GM23338 (cell line): ENCODE results near the gene SCLY. TPM values are rescaled to one million over a fixed set of nuclear protein-coding genes. Genes with fewer than 3 reads are reported as not detected.

Experiments
- ATAC-seq: fragments of 200-7000 bp; cut with Tn5 transposase; 3 replicates; pipeline ENCODE4 v1.9.1; 2020
- DNase-seq: peaks from one replicate; pipeline ENCODE4 v3.0.0-alpha.2; 2015; ENCODE audit warnings: low spot score
- H2AFZ ChIP-seq: fragments of 200-600 bp; sonication (generic); 2 replicates; pipeline ENCODE4 v1.8.0; 2016; ENCODE audit warnings: antibody characterized with exemption, mild to moderate bottlenecking, moderate library complexity
- H3F3A ChIP-seq: fragments of 200-600 bp; sonication (generic); replicated peaks from 2 replicates; pipeline ENCODE4 v1.8.0; 2017; ENCODE audit warnings: antibody characterized with exemption, mixed run types, low read depth
- H3K27ac ChIP-seq: fragments of 200-600 bp; sonication (generic); 2 replicates; pipeline ENCODE4 v1.6.1; 2016; ENCODE audit warnings: low read depth
- H3K27me3 ChIP-seq: fragments of 200-600 bp; sonication (generic); 2 replicates; pipeline ENCODE4 v1.8.0; 2016; ENCODE audit warnings: mild to moderate bottlenecking, mixed run types, moderate library complexity; ENCODE audit not compliant: insufficient read depth
- H3K36me3 ChIP-seq: fragments of 200-600 bp; sonication (generic); 2 replicates; pipeline ENCODE4 v1.8.0; 2016; ENCODE audit warnings: mild to moderate bottlenecking; ENCODE audit not compliant: insufficient read depth
- H3K4me1 ChIP-seq: fragments of 200-600 bp; sonication (generic); 2 replicates; pipeline ENCODE4 v1.8.0; 2016; ENCODE audit warnings: mild to moderate bottlenecking, moderate library complexity; ENCODE audit not compliant: insufficient read depth
- H3K4me2 ChIP-seq: fragments of 200-600 bp; sonication (generic); 2 replicates; pipeline ENCODE4 v1.7.1; 2017; ENCODE audit warnings: mixed run types
- H3K4me3 ChIP-seq: fragments of 200-600 bp; sonication (generic); 2 replicates; pipeline ENCODE4 v1.6.1; 2016; ENCODE audit warnings: mixed run types
- H3K79me2 ChIP-seq: fragments of 200-600 bp; sonication (generic); replicated peaks from 2 replicates; pipeline ENCODE4 v1.8.0; 2017; ENCODE audit warnings: mild to moderate bottlenecking; ENCODE audit not compliant: insufficient read depth
- H3K9me2 ChIP-seq: fragments of 200-600 bp; sonication (generic); 2 replicates; pipeline ENCODE4 v1.8.0; 2017; ENCODE audit not compliant: insufficient read depth
- H4K20me1 ChIP-seq: fragments of 200-600 bp; sonication (generic); replicated peaks from 2 replicates; pipeline ENCODE4 v1.8.0; 2017; ENCODE audit warnings: mild to moderate bottlenecking; ENCODE audit not compliant: insufficient read depth
- H3K27ac Mint-ChIP-seq: 2 replicates; pipeline ENCODE4 v1.8.0; 2020; ENCODE audit warnings: inconsistent platforms, mild to moderate bottlenecking, moderate library complexity, mixed read lengths
- H3K27me3 Mint-ChIP-seq: 3 replicates; pipeline ENCODE4 v1.8.0; 2022; ENCODE audit warnings: low read depth, mild to moderate bottlenecking, moderate library complexity, mixed read lengths, inconsistent platforms; ENCODE audit not compliant: insufficient read depth, poor library complexity
- H3K36me3 Mint-ChIP-seq: 3 replicates; pipeline ENCODE4 v1.8.0; 2021; ENCODE audit warnings: low read depth, mild to moderate bottlenecking, inconsistent platforms, moderate library complexity, mixed read lengths
- H3K4me1 Mint-ChIP-seq: 3 replicates; pipeline ENCODE4 v1.8.0; 2020; ENCODE audit warnings: mild to moderate bottlenecking, inconsistent platforms, mixed read lengths
- H3K4me3 Mint-ChIP-seq: 3 replicates; pipeline ENCODE4 v1.8.0; 2021; ENCODE audit warnings: moderate library complexity, mild to moderate bottlenecking, inconsistent platforms, mixed read lengths
- H3K9me3 Mint-ChIP-seq: 3 replicates; pipeline ENCODE4 v1.8.0; 2020; ENCODE audit warnings: moderate library complexity, mild to moderate bottlenecking, inconsistent platforms, mixed read lengths
- CREB1 ChIP-seq: fragments of 250-450 bp; sonication (Bioruptor Pico); IDR thresholded peaks from 2 replicates; pipeline ENCODE4 v1.5.0; 2020; ENCODE audit warnings: low read depth, mild to moderate bottlenecking, moderate library complexity
- CTCF ChIP-seq, 2 experiments: fragments of 200-600 bp in 1 of 2; sonication (generic) in 1 of 2; conservative IDR thresholded peaks; 2 replicates each; pipeline versions ENCODE4 v1.5.1 to v1.6.1; 2016 to 2017; ENCODE audit warnings: antibody characterized with exemption in 2 of 2, low read depth in 2 of 2, mild to moderate bottlenecking in 2 of 2, moderate library complexity in 1 of 2
- ETS1 ChIP-seq: IDR thresholded peaks from 2 replicates; pipeline ENCODE4 v1.6.1; 2016; ENCODE audit warnings: antibody characterized with exemption
- EZH2 ChIP-seq: fragments of 200-600 bp; sonication (generic); IDR thresholded peaks from one replicate; pipeline ENCODE4 v1.8.0; 2017; ENCODE audit warnings: antibody characterized with exemption, mild to moderate bottlenecking, low read depth; ENCODE audit not compliant: unreplicated experiment
- EZH2phosphoT487 ChIP-seq: fragments of 200-600 bp; sonication (generic); IDR thresholded peaks from one replicate; pipeline ENCODE4 v1.8.1; 2018; ENCODE audit warnings: antibody characterized with exemption; ENCODE audit not compliant: unreplicated experiment
- JUNB ChIP-seq: IDR thresholded peaks from one replicate; pipeline ENCODE4 v1.6.1; 2016; ENCODE audit warnings: antibody characterized with exemption; ENCODE audit not compliant: unreplicated experiment
- NANOG ChIP-seq: IDR thresholded peaks from 2 replicates; pipeline ENCODE4 v1.6.1; 2016; ENCODE audit warnings: antibody characterized with exemption, borderline replicate concordance
- POLR2AphosphoS5 ChIP-seq: IDR thresholded peaks from 2 replicates; pipeline ENCODE4 v1.6.1; 2016; ENCODE audit warnings: antibody characterized with exemption, low read depth
- REST ChIP-seq: IDR thresholded peaks from one replicate; pipeline ENCODE4 v1.6.1; 2018; ENCODE audit warnings: antibody characterized with exemption; ENCODE audit not compliant: unreplicated experiment
- STAT1 ChIP-seq: IDR thresholded peaks from one replicate; pipeline ENCODE4 v1.6.1; 2016; ENCODE audit warnings: antibody characterized with exemption; ENCODE audit not compliant: unreplicated experiment
- ZNF114 ChIP-seq: fragments of 250-450 bp; sonication (Bioruptor Pico); IDR thresholded peaks from 2 replicates; pipeline ENCODE4 v1.5.0; 2020; ENCODE audit warnings: mild to moderate bottlenecking, moderate library complexity
- ZNF331 ChIP-seq: fragments of 250-450 bp; sonication (Bioruptor Pico); IDR thresholded peaks from 2 replicates; pipeline ENCODE4 v1.5.0; 2020; ENCODE audit warnings: low read depth, mild to moderate bottlenecking, moderate library complexity
- ZNF462 ChIP-seq: fragments of 250-450 bp; sonication (Bioruptor Pico); IDR thresholded peaks from 2 replicates; pipeline ENCODE4 v1.5.0; 2020; ENCODE audit warnings: mild to moderate bottlenecking, moderate library complexity
- polyA plus RNA-seq: library from polyadenylated mRNA; unstranded; fragments of >200 nt; fragmentation: Nextera tagmentation; extraction: Ambion mirVana; gene quantifications from 2 replicates; pipeline ENCODE4 v1.2.1, GENCODE V29; 2016
- total RNA-seq: library from RNA; depleted of rRNA; stranded (reverse); fragments of >200 nt; shearing (Covaris generic); gene quantifications from 2 replicates; pipeline ENCODE4 v1.2.3, GENCODE V29; 2014

Gene SCLY
- total and polyA plus RNA-seq, 2 experiments from 2014 or later, result 57.2 to 80.3 TPM

- no peak for TF ChIP-seq CREB1
- no peak for TF ChIP-seq ZNF462
- TF ChIP-seq ZNF331, result no peak
- TF ChIP-seq EZH2phosphoT487, result no peak
- no peak for TF ChIP-seq JUNB
- TF ChIP-seq ETS1, result no peak
- TF ChIP-seq STAT1, result no peak
- TF ChIP-seq EZH2, result no peak
- no peak for TF ChIP-seq POLR2AphosphoS5
- no peak for TF ChIP-seq CTCF (conservative IDR thresholded peaks at IDR 0.05; ENCODE audit: low read depth in 2 of 2)
- TF ChIP-seq NANOG, result no peak
- TF ChIP-seq REST, result no peak
- no peak for TF ChIP-seq ZNF114 (CRISPR knock-in tag)
- ATAC-seq (no peak), DNase-seq (no peak)
- Histone ChIP-seq H3K4me3 (no peak overlapping the region), H3K4me1 (no peaks in the 10 kb centered on the region), H3K27me3 (no peaks in the 10 kb centered on the region), H3K9me2 (no peaks in the 10 kb centered on the region), H3K27ac (no peak overlapping the region), H2AFZ (no peak overlapping the region), H4K20me1 (0 out of 2 replicates have a peak, but pooled peaks cover 7% of the 10 kb centered on the region), H3K4me2 (no peak overlapping the region), H3F3A (no peaks in the 10 kb centered on the region), H3K36me3 (peaks cover 8% of the 10 kb centered on the region), H3K79me2 (no peaks in the 10 kb centered on the region)
- H3K27me3 Mint-ChIP-seq, result no peaks in the 10 kb centered on the region
- H3K9me3 Mint-ChIP-seq, result no peaks in the 10 kb centered on the region
- no peaks in the 10 kb centered on the region for H3K4me1 Mint-ChIP-seq
- H3K4me3 Mint-ChIP-seq, result no peak overlapping the region
- peaks cover 35% of the 10 kb centered on the region for H3K36me3 Mint-ChIP-seq
- no peak overlapping the region for H3K27ac Mint-ChIP-seq
These were observed 19.9 kb upstream of the SCLY start for GRCh38 chr2:238040918-238041317.
